PC-3 (cell line): ENCODE results near the gene STX1B. TPM values are rescaled to one million over a fixed set of nuclear protein-coding genes. Genes with fewer than 3 reads are reported as not detected.

ENCODE experiments used
- ATAC-seq: fragments of 200-7000 bp; cut with Tn5 transposase; 2 replicates; pipeline ENCODE4 v1.9.1; 2020; ENCODE audit warnings: mild to moderate bottlenecking, moderate library complexity
- BruUV-seq: library from RNA; stranded (reverse); fragments of 400-500 nt; replicated peaks from 2 replicates; lab custom pipeline; 2021; lab: Mats Ljungman, UMichigan
- CTCF ChIA-PET: fragments of 300-600 bp; sonication (Branson Sonifier 250); formaldehyde crosslinking; loops from one replicate; lab custom pipeline; 2022; ENCODE audit warnings: antibody characterized with exemption; lab: Charles Lee
- POLR2A ChIA-PET: fragments of 300-600 bp; sonication (Branson Sonifier 250); formaldehyde crosslinking; loops from one replicate; lab custom pipeline; 2022; ENCODE audit warnings: antibody characterized with exemption; ENCODE audit not compliant: unreplicated experiment; lab: Charles Lee
- DNase-seq: peaks from one replicate; pipeline ENCODE4 v3.0.0-alpha.2; 2015
- H2AFZ ChIP-seq: fragments of 300-600 bp; sonication (generic); 2 replicates; pipeline ENCODE4 v1.6.0; 2016; ENCODE audit warnings: antibody characterized with exemption, low read length
- H3F3A ChIP-seq: fragments of 300-600 bp; sonication (generic); one replicate; pipeline ENCODE4 v1.6.0; 2017; ENCODE audit warnings: antibody characterized with exemption, low read length, control low read depth, mild to moderate bottlenecking; ENCODE audit not compliant: unreplicated experiment
- H3K27ac ChIP-seq: fragments of 300-600 bp; sonication (generic); 2 replicates; pipeline ENCODE4 v1.5.1; 2016; ENCODE audit warnings: mild to moderate bottlenecking, low read length
- H3K27me3 ChIP-seq: fragments of 300-600 bp; sonication (generic); 2 replicates; pipeline ENCODE4 v1.6.1; 2016; ENCODE audit warnings: low read length, mixed read lengths
- H3K36me3 ChIP-seq: fragments of 300-600 bp; sonication (generic); 2 replicates; pipeline ENCODE4 v1.6.1; 2016; ENCODE audit warnings: low read depth, mixed run types, low read length, mixed read lengths
- H3K4me1 ChIP-seq: fragments of 300-600 bp; sonication (generic); 2 replicates; pipeline ENCODE4 v1.5.1; 2016; ENCODE audit warnings: low read length; ENCODE audit not compliant: insufficient read depth
- H3K4me2 ChIP-seq: fragments of 300-600 bp; sonication (generic); 2 replicates; pipeline ENCODE4 v1.6.0; 2016; ENCODE audit warnings: low read length
- H3K4me3 ChIP-seq: fragments of 300-600 bp; sonication (generic); 2 replicates; pipeline ENCODE4 v1.5.1; 2016; ENCODE audit warnings: mild to moderate bottlenecking, low read length, mixed read lengths
- H3K79me2 ChIP-seq: fragments of 300-600 bp; sonication (generic); 2 replicates; pipeline ENCODE4 v1.6.1; 2017; ENCODE audit warnings: low read length, mixed read lengths
- H3K9ac ChIP-seq: fragments of 300-600 bp; sonication (generic); 2 replicates; pipeline ENCODE4 v1.6.0; 2016; ENCODE audit warnings: mild to moderate bottlenecking, low read length
- H3K9me2 ChIP-seq: fragments of 300-600 bp; sonication (generic); replicated peaks from 2 replicates; pipeline ENCODE4 v1.6.1; 2016; ENCODE audit warnings: mixed run types, low read length, mixed read lengths
- H3K9me3 ChIP-seq: fragments of 300-600 bp; sonication (generic); 2 replicates; pipeline ENCODE4 v1.6.1; 2016; ENCODE audit warnings: low read length, mixed read lengths
- H4K20me1 ChIP-seq: fragments of 300-600 bp; sonication (generic); 2 replicates; pipeline ENCODE4 v1.6.1; 2016; ENCODE audit warnings: low read length, mixed read lengths
- CTCF ChIP-seq: fragments of 300-600 bp; sonication (generic); conservative IDR thresholded peaks from 2 replicates; pipeline ENCODE4 v1.5.1; 2017; ENCODE audit warnings: antibody characterized with exemption, low read depth, mild to moderate bottlenecking, low read length
- EZH2 ChIP-seq: fragments of 300-600 bp; sonication (generic); IDR thresholded peaks from one replicate; pipeline ENCODE4 v1.6.1; 2017; ENCODE audit warnings: antibody characterized with exemption, mild to moderate bottlenecking, low read length; ENCODE audit not compliant: unreplicated experiment
- EZH2phosphoT487 ChIP-seq: fragments of 300-600 bp; sonication (generic); IDR thresholded peaks from 2 replicates; pipeline ENCODE4 v1.6.1; 2018; ENCODE audit warnings: mild to moderate bottlenecking, antibody characterized with exemption, low read length, borderline replicate concordance
- intact Hi-C: fragments of 100-400 bp; cut with micrococcal nuclease; formaldehyde crosslinking; loops from 2 replicates; pipeline ENCODE4 v1.9.0; 2023
- total RNA-seq: library from RNA; depleted of rRNA; stranded (reverse); fragments of >200 nt; gene quantifications from 2 replicates; pipeline ENCODE4 v1.2.3, GENCODE V29; 2014

STX1B gene
- total RNA-seq, 1 experiment from 2014 or later, result 1.5 TPM

- no peaks in the 10 kb centered on the region for H3K27me3 ChIP-seq
- H3K9ac ChIP-seq, result no peak overlapping the region
- no peak for DNase-seq
- no peaks in the 10 kb centered on the region for H3K9me3 ChIP-seq
- no peaks in the 10 kb centered on the region for H3F3A ChIP-seq
- no peak overlapping the region for H2AFZ ChIP-seq
- no peaks in the 10 kb centered on the region for H4K20me1 ChIP-seq
- TF ChIP-seq CTCF (no peak), EZH2 (no peak), EZH2phosphoT487 (no peak)
- no peak for ATAC-seq
- no peak overlapping the region for H3K27ac ChIP-seq
- H3K36me3 ChIP-seq, result no peaks in the 10 kb centered on the region
- BruUV-seq, result no TSS peak
- no peaks in the 10 kb centered on the region for H3K4me1 ChIP-seq
- H3K79me2 ChIP-seq, result no peaks in the 10 kb centered on the region
- H3K9me2 ChIP-seq, result no peaks in the 10 kb centered on the region
- no peak overlapping the region for H3K4me3 ChIP-seq
- intact Hi-C loops, result no loop called here
- ChIA-PET POLR2A (interaction anchor here (0.7 kb wide), 1 partner anchor 70 kb away, joined by 3 read pairs; no protein-coding TSS in a partner anchor), CTCF (no interaction called here)
- no peak overlapping the region for H3K4me2 ChIP-seq
Measured at GRCh38 chr16:31042866-31043265, 32.4 kb upstream of the STX1B start.

GRCh38 chr16:31038993-31039392, 28.6 kb upstream of the STX1B start:
- ChIA-PET POLR2A (no interaction called here), CTCF (no interaction called here)
- intact Hi-C loops, result no loop called here
- Histone ChIP-seq H3K4me1 (peaks cover 3% of the 10 kb centered on the region; the same call in 1 of the 2 replicates), H3K27me3 (no peaks in the 10 kb centered on the region), H4K20me1 (no peaks in the 10 kb centered on the region; the same call in 1 of the 2 replicates), H2AFZ (no peak overlapping the region), H3K9me3 (no peaks in the 10 kb centered on the region), H3K27ac (no peak overlapping the region), H3K36me3 (no peaks in the 10 kb centered on the region), H3K79me2 (peaks cover 13% of the 10 kb centered on the region), H3F3A (no peaks in the 10 kb centered on the region), H3K4me2 (no peak overlapping the region), H3K9ac (no peak overlapping the region), H3K4me3 (no peak overlapping the region), H3K9me2 (no peaks in the 10 kb centered on the region)
- no peak for ATAC-seq
- no TSS peak for BruUV-seq
- no peak for DNase-seq
- TF ChIP-seq EZH2phosphoT487 (no peak), EZH2 (no peak), CTCF (no peak)

- Histone ChIP-seq H3K27ac (no peak overlapping the region), H3K27me3 (no peaks in the 10 kb centered on the region), H3K9me3 (no peaks in the 10 kb centered on the region), H3K4me1 (peaks cover 11% of the 10 kb centered on the region; the same call in 1 of the 2 replicates), H3K36me3 (no peaks in the 10 kb centered on the region), H3K79me2 (peaks cover 16% of the 10 kb centered on the region), H3K9me2 (no peaks in the 10 kb centered on the region), H3F3A (no peaks in the 10 kb centered on the region), H4K20me1 (no peaks in the 10 kb centered on the region; the same call in 1 of the 2 replicates), H3K4me2 (no peak overlapping the region), H3K4me3 (no peak overlapping the region), H2AFZ (no peak overlapping the region), H3K9ac (no peak overlapping the region)
- no peak for ATAC-seq
- TF ChIP-seq EZH2 (no peak), EZH2phosphoT487 (no peak), CTCF (no peak)
- intact Hi-C loops, result no loop called here
- no peak for DNase-seq
- no TSS peak for BruUV-seq
- CTCF ChIA-PET, result interaction anchor here (0.6 kb wide), 1 partner anchor 832 kb away, joined by 4 read pairs; no protein-coding TSS in a partner anchor
- POLR2A ChIA-PET, result no interaction called here
Measured at GRCh38 chr16:31036691-31037090, 26.3 kb upstream of the STX1B start.
